SU-DHL-6 (cell line): ENCODE data around the gene AGPAT2.

ENCODE experiments used
- CTCF ChIP-seq: fragments of 200-600 bp; sonication (generic); IDR thresholded peaks from one replicate; pipeline ENCODE4 v1.5.1; 2017; ENCODE audit warnings: antibody characterized with exemption, mild to moderate bottlenecking, low read length, moderate library complexity; ENCODE audit not compliant: insufficient read depth, poor library complexity, severe bottlenecking
- EZH2phosphoT487 ChIP-seq: fragments of 200-600 bp; sonication (generic), shearing (Covaris generic); conservative IDR thresholded peaks from 2 replicates; pipeline ENCODE4 v1.6.1; 2018; ENCODE audit warnings: mild to moderate bottlenecking, antibody characterized with exemption, low read length, moderate library complexity, mixed read lengths

GRCh38 chr9:136673975-136674785, 13.1 kb downstream of the AGPAT2 start:
- TF ChIP-seq CTCF (no peak), EZH2phosphoT487 (no peak)
